NOMO-1 treated with dmso at 0.1 percent for 144 hours (cell line): ENCODE data around the gene UTP20.

Source experiments
- DNase-seq: peaks from one replicate; lab custom pipeline; 2025; ENCODE audit not compliant: unreplicated experiment; lab: John Stamatoyannopoulos, UW

Gene UTP20

DNA sequence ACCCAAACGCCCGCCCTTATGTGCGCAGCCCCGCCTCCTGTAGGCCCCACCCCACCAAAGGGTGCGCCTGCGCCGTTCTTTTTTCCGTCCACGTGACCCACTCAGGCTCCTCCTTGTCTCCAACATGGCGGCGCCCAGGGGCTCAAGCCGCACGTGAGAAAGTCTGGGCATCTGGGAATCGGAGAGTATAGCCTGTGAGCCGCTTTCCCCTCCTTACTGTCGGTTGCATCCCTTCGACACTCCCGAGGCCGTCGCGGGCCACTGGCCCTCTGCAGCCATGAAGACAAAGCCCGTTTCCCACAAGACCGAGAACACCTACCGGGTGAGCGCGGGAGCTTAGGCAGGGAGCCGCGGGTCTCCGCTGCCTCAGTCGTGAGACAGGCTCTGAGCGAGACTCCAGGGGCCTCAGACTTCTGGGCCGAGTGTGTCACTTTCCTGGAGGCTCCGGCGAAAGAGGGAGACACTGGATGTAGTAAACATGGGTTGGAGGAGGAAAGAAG is at the start of gene UTP20:
Gene UTP20, plus strand, starts transcription at position 100 of the 500 bp plus-strand sequence. Its CDS starts 178 bp downstream, at position 278.
- DNase-seq, result peak; percentile 70

DNA sequence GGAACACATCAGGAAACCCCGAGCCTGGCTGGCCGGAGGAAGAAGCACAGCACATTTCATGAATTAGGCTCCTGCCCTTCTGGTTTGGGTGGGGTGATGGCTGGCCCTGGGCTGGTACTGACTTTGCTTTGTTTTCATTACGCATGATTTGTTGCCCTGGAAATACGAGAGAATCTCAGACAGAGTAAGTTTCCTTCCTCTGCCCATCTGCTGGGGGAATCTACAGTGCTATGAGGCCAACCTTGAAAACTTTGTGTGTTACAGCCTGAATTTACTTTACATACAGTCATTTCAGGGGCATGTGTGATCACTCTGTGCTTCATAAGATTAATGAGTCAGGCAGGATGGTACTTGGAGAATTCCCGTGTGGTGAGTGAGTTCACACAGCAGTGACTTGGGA is 49.4 kb upstream of the UTP20 start:
- no peak for DNase-seq

DNA sequence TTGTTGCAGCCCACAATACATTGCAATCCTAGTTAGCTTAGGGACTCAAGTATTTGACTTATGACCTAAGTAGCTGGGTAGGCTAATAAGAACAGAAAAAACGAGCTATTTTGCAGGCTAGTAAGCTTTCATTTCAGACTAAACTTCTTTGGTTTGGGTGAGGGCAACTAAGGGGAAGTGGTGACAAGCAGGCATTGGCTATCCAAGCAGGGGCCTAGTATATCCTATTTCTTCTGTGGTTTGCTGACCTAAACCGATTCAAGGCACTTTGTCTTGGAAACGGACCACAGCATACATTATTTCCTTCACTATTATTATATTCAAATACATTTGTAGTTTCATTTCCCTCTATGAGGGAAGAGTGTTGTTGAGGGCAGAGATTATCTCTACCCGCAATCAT is 48.3 kb upstream of the UTP20 start:
- no peak for DNase-seq

DNA sequence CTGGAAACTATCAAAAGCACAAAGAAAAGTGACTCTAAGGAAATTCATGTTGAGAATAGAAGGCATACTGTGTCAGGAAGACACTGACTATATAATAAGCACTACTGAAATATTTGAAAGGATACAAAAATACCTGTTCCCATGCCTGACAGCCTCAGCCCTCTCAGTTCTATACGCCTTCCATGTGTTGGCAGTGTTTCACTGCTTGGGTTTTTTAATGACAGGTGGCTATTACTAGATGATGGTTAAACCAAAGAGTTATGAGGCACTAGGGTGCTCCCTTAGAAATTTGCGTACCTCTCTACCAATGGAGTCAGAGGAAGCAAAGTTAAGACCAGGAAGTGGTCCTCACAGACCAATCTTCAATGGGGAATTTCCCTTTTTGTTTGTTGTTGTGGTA is 44.2 kb upstream of the UTP20 start:
- DNase-seq, result no peak

DNA sequence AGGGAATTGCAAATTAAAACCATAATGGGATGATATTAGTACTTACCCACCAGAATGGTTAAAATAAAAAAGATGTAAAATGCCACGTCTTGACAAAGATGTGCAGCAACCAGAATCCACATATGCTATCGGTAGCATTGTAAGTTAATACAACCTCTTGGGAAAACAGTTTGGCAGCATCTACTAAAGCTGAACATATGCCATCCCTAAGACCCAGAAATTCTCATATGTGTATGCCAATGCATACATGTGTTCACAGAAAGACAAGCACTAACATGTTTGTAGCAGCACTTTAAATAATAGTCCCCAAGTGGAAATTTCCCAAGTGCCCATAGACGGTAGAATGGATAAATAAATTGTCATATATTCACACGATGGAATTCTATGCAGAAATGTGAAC is 41.6 kb upstream of the UTP20 start:
- no peak for DNase-seq

DNA sequence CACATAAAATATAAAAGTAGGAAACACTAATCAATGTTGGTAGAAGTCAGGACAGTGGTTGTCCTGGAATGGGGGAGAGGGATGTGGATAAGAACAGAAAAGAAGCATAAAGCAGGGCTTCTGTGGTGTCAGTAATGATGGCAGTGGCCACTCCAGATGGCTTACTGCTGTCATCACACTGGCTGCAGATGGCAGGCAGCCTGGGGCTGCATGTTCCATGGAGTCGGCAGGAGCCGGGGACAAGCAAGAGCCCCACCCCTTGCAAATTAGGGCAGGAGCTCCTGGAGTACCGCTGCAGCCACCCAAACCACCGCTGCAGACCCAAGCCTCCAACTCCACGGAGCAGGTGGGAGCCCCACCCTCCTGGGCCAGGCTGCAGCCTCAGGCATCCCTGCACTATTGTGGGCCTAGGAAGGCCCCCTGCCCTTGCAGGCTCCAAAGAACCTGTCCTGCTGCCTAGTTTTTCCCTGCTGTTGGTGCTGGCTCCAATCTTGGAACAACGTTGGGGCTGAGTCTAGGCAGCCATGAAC is 41.0 kb upstream of the UTP20 start:
- no peak for DNase-seq

DNA sequence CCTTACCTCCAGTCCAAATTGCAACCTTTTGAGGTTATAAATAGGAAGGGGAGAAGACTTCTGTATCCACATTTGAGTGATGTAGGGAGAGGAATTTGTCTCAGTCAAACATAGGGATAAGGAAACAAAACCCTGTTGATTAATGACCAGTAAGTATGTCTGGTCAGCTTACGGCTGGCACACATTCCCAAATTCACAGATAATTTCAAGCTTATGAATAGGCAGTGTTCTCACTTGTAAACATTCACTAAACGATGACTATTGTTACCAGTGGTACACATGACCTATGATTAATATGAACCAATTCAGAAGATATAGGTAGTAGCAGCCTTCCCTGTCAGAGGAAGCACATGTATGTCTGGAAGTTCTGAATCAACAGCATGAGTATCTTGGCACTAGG is 36.8 kb upstream of the UTP20 start:
- DNase-seq, result no peak

DNA sequence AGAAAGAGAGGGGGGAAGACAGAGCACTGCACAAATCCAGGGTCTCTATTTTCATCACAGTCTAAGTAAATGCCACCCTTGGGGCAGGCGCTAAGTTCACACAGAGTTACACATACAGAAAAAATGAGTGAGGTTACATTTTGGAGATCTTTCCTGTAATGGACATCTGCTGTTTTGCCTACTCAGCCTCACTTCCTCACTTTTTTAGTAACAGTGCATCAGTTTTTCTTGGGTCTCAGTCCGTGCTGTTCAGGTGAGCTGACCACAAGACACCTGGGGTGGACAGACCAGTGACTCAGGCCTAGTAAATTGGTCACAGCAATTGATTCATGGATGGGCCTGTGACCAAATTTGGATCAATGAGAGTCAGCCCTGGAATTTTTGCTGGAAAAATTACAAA is 36.3 kb upstream of the UTP20 start:
- no peak for DNase-seq

DNA sequence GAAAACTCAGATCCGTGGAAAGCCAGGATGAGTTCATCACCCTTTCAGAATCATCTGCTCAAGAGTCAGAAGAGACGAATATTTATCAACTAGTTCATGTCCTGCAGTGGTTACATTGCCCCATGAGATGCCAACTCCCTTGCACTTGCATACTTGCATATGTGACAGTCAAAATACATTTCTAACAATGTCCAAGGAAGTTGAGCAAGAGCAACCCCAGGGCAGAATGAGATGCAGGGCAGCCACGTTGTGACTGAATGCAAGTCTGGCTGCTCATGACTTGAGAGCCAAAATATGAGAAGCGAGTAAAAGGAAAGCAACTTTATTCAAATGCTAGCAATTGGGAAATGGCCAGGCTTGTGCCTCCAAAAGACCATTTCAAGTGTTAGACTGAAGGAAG is 23.6 kb upstream of the UTP20 start:
- DNase-seq, result no peak

DNA sequence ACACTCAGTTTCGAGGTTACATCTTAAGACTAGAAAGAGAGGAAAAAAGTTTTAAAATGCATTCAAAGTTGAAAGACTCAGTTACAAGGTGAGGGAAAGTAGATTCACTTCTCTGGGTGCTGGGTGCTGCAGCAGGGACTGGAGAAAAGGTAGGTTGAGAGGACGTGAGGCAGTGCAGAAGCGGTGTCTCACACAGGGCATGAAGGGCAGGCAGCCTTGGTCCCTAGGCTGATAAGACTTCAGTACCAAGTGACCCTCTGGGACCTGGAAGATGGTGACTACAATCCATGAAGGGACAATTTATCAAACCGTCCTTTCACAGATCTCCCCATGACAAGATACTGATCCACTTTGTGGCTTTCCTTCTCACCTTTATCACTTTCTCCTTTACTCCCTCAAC is 22.5 kb upstream of the UTP20 start:
- DNase-seq, result no peak

DNA sequence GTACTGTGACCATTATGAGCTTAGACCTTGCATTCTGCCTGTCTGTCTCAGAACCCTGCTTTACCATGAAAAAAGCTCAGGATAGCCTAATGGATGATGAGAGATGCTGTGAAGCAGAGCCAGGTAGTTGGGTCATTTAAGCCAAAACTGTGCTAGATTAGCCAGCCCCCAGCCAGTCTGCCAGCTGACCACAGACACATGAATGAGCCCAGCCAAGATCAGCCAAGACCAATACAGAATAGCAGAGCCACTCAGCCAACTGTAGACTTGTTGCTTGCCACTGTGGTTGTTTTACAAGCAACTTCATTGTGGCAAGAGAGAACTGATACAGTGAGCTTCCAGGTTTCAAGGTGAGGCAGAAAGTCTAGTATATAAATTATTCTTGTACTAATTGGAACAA is 12.8 kb upstream of the UTP20 start:
- no peak for DNase-seq

DNA sequence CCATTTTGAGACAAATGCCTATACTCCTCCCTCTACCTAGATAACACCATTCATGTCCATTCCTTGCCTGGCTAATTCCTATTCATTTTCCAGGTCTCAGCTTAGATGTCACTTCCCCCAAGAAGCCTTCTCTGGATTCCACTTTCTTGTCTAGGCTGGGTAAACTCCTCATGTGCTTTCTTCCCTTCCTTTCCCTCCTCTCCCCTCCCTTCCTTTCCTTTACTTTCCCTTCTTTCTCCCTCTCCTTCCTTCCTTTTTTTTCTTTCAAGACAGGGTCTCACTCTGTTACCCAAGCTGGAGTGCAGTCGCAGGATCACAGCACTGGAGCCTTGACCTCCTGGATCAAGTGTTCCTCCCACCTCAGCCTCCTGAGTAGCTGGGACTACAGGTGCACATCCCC is 3.5 kb upstream of the UTP20 start:
- no peak for DNase-seq

DNA sequence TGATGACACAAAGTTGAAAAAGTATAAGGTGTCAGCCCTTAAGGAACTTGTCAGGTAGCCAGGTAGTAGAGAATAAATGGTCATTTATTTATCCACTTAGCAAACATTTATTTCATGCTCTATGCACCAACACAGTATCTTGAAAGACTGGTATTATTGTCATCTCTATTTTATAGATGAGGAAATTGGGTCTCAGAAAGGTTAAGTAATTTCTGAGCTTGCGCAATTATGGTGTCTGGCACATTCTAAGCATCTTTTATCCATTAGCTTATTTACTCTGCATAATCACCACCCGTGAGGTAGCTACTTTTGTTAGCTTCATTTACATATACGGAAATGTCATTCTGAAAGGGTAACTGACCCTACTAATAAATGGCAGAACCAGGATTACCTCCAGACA is 2.5 kb upstream of the UTP20 start:
- no peak for DNase-seq

DNA sequence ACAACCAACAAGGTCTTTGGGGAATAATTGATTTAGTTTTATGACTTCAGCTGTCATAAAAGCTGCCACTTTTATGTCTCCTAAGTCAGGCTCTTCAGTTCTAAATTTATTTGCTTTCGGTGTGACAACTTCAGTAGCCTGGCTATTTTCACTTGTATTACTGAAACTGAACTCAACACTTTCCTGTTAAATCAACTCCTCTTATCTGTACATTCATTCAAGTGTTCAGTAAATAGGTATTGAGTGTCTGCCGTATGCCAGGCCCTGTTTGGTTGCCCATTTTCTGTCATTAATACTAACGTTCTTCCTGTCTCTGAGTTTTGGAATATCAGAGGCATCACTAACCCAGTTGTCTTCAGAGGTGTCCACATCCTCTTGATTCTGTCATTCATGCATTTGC is 7.5 kb downstream of the UTP20 start:
- DNase-seq, result no peak

DNA sequence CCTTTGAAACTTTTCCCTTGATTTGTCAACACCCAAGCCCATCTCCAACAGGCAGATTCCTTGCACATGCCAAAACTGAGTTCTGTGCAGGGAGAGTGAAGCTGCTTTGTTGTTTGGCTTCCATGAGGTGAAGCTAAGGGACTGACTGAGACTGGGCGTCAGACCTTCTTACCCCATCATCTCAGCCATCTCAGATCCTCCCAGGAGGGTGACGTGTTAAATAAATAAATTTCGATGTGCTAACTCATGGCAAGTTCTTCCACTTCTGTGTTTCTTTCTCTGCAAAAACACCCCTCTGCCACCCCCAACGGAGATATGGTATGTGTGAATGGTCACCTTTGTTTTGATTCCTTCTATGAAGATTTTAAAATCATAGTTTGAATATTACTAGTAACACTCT is 17.8 kb downstream of the UTP20 start:
- DNase-seq, result no peak

DNA sequence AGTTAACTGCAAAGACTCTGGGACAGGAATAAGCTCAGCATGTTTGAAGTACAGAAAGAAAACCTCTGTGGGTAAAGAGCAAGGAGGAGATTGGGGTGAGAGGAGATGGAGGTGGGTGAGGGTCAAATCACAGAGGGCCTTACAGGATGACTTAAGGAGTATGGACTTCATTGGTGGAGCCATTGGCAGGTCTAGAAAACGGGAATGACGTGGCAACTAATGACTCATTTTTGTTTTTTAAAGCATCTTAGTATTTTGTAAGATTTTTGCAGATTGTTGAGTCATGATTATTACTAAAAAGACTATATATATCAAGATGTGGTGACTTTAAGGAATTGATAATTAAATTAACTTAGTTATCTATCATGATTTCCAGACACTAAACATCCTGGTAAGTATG is 18.5 kb downstream of the UTP20 start:
- DNase-seq, result no peak

DNA sequence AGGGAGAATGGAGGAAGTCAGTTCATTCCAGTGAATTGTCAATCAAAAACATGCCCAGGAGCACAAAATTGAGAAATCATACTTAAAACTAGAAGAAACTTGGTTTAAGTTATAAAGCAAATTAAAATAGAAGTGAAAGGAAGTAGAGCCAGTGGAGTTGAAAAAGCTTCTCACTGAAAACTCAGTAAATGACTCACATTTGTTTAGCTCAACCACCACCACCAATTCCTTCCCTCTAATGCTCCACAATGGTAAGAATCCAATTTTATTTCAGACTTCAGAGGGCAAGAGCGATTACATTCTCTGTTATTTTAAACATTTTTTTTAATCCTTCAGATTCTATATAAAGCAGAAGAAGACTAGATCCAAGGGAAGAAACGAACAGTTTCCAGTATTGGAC is 19.4 kb downstream of the UTP20 start:
- no peak for DNase-seq

DNA sequence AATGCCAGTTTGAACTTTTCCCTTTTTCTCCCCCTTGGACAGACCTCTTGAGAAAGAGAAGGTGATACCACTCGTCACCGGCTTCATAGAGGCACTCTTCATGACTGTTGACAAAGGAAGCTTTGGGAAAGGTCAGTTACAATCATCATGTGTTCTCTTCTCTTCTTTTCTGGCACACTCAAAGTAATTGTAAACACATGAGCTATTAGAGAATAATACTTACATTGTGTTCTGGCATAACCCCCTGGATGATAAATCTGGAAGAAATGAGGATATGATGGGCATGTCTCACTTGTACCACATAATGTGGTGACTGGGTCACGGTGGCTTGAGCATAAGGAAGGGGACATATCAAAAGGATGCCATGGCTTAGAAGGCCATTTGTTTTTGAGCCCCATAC is 20.0 kb downstream of the UTP20 start:
- no peak for DNase-seq

DNA sequence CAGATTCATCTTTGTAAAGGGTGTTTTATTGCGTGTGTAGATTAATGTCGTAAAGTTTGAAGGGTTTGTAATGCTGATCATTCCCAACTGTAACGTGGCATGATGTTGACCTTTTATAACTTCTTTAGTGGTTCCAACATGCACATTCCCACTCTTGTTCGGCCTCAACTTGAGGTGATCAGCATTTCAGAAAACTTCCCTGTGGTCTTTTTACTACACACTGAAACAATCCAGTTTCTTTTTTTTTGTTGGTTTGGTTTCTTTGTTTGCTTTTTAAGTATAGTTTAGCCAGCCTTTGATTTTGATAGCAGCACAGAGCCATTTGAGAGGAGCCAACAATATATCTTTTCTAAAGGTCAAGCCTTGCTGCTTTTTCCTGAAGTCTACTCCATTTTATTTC is 22.8 kb downstream of the UTP20 start:
- no peak for DNase-seq

DNA sequence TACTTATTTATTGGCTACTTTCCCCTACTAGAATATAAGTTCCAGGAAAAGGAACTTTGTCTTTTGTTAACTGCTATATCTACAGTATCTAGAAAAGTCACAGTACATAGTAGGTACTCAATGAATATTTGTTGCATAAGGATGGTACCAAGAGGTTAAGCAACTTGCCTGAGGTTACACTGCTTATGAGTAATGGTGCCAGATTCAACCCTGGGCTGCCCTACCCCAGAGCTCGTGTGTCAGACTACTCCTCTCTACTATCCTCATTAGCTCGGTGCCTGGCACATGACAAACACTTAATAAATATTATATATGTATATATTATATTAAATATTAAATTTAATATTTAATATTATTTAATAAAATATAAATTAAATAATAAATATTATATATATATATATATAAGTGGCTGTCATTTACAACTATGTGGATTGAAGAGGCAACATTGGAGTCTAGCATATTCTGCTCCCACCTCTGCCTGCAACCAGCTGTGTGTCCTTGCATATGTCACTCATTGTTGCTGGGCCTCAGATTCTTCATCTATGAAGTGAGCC is 25.4 kb downstream of the UTP20 start:
- DNase-seq, result no peak

DNA sequence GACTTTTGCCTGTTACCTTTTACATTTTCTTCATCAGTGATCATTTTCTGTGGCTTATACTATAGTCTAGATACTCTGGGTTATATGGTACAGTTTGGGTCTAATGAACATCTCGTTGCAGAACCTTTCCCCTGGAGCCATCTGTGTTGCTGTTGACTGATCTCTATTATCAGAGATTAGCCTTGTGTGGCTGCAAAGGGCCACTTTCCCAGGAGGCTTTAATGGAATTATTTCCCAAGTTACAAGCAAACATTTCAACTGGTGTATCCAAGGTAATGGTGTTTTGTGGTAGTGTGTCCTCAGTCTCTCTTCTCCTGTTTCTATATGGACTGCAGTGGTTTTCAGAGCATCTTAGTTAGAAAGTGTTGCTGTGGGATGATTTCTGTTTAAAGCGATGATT is 25.9 kb downstream of the UTP20 start:
- no peak for DNase-seq

DNA sequence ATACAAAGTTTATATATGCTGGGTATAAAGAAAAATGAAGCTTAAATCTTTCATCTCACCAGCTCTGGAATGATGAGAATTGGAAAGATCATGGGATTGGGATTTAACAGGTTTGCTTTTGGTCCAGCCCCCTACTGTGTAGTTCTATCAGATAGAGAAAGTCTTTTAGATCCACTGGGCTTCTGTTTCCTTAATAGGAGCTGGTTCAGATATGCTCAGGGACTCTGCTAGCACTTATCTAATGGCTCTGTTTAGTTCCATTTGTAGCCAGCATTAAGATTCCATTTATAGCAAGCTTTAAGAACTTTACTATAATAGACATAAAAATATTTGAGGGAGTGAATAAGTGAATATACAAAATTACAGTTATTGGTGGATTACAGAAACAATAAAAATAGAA is 42.6 kb downstream of the UTP20 start:
- no peak for DNase-seq

DNA sequence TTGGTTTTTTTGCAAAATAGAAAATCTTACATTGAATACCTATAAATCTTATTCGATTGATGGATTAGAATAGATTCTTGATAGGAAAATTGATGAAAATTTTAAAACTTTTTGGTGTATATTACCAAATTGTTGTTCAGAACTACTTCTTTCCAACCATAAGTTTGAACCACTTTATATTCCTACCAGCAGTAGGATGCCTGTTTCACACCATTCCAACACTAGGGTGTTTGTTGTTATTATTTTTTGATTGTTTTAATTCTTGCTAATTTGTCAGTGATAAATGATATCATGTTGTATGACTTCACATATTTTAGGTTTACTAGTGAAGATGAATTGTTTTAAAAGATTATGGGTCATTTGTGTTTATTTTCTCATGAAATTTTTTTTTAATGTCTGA is 43.4 kb downstream of the UTP20 start:
- no peak for DNase-seq
